Cortex of kidney (tissue), 1 donor: ENCODE measurements around the gene SMIM5.

Source experiments
- DNase-seq: peaks from one replicate; lab custom pipeline; 2025; lab: John Stamatoyannopoulos, UW

SMIM5 gene

GRCh38 chr17:75667825-75668224, 34.6 kb downstream of the SMIM5 start:
- no peak for DNase-seq

DNA sequence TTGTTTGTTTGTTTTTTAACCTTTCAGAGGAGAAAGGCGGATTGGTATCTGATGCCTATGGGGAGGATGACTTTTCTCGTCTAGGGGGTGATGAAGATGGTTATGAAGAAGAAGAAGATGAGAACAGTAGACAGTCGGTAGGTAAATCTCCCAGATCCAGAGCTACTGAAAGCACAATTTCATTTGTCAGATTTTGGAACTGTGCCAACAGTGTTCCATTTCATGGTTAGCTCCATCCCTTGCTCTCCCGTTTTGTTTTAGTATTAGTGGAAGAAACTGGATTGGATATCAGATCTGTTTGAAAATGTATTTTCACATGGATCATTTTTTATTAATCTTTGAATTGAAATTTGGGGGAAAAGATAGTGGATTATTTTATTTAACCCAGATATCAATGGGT, 35.3 kb downstream of the SMIM5 start:
- DNase-seq, result no peak

- no peak for DNase-seq
Observed at GRCh38 chr17:75670868-75671267, 37.6 kb downstream of the SMIM5 start.

DNA sequence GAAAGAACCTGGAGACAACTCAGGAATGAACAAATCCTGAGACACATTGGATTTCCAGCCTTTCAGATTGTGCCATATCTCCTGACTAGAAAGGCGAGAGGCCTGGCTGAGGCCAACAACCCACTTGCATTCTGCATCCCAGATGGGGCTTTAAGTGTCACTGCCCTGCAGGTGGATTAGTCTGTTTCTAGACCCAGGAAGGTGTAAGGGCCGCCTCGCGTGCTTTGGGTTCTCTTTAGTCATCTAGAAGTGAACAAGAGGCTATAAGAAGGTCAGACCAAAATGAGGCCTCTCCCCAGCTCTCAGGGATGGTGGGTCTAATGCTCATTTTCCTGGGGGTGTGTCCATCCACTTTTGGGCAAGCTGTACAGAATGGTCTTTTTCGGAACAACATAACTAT, 38.8 kb downstream of the SMIM5 start:
- DNase-seq, result no peak

GRCh38 chr17:75673487-75673886, 40.3 kb downstream of the SMIM5 start:
- DNase-seq, result no peak

DNA sequence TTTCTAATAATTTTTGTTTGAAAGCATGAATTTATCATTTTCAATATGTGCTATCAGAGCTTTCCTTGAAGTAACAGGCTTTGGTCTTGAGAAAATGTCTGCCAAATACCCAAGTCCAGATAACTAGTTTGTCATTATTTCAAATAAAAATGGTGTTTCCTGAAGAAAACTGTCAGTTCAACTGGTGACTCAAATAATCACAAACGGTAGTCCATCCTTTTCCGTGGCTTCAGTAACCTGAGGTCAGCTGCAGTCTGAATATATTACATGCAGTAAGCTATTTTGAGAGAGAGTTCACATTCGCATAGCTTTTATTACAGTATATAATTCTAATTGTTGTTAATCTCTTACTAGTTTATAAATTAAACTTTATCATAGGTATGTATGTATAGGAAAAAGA, 43.2 kb downstream of the SMIM5 start:
- no peak for DNase-seq

DNA sequence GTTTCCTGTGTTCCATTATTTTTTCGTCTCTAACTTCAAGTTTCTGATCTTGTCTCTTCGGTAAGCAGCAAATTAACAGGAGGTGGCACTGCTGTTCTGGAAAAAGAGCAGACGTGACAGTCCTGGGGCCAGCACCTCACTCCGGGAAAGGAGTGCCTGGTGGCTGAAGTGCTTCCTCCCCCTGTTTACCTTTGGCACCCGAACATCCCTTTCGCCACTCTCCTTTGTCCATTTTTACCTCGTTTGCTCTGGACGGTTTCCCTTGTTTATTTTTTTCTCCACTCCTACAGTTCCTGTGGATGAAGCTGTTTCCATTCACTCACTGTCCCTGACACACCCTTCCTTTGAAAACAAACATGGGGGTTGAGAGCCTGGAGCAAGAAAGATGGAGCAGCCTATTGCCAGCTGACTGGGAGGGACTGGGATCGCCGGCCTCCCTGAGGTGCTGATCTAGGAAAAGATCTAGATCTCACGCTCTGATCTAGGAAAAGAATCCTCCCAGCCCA, 46.5 kb downstream of the SMIM5 start:
- DNase-seq, result no peak

DNA sequence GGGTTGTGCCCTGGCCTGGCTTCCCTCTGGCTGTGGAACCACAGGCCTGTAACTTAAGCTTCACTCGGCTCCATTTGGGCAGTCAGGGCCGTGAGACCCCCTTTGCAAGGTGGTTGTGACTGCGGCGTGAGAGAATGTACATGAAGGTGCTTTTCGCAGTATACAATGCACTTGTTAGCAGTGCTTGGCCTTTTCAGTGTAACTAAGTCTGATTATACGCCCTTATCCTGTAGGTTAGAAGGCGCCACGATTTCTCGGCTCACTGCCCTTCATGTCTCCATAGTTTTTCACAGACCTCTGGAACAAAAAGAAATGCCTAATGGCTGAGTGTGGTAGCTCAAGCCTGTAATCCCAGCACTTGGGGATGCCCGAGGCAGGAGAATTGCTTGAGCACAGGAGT, 47.2 kb downstream of the SMIM5 start:
- no peak for DNase-seq

- DNase-seq, result no peak
Observed at GRCh38 chr17:75681289-75681688, 48.1 kb downstream of the SMIM5 start.

- no peak for DNase-seq
Observed at GRCh38 chr17:75683583-75683982, 50.3 kb downstream of the SMIM5 start.

- DNase-seq, result no peak
Observed at GRCh38 chr17:75684249-75684648, 51.0 kb downstream of the SMIM5 start.

- DNase-seq, result no peak
Observed at GRCh38 chr17:75684924-75685323, 51.7 kb downstream of the SMIM5 start.

DNA sequence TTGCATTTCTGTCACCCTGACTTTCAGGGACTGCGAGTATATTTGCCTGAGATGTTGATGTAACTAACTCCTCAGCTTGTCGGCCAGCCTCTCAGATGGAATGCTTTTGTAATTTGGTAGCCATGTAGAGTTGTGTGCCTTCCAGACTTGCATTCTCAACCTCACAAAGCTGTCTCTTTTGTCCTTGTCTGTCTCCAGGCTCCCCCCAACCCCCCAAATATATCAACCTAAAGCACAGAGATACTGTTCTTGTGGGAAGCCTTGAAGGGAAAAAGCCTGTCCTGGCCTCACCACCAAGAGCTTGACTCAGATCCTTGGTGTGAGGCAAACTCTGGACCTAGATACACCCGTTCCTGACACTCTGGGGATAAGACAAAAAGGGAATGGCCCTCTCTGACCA, 52.3 kb downstream of the SMIM5 start:
- no peak for DNase-seq

- DNase-seq, result no peak
Observed at GRCh38 chr17:75688209-75688825, 55.1 kb downstream of the SMIM5 start.

DNA sequence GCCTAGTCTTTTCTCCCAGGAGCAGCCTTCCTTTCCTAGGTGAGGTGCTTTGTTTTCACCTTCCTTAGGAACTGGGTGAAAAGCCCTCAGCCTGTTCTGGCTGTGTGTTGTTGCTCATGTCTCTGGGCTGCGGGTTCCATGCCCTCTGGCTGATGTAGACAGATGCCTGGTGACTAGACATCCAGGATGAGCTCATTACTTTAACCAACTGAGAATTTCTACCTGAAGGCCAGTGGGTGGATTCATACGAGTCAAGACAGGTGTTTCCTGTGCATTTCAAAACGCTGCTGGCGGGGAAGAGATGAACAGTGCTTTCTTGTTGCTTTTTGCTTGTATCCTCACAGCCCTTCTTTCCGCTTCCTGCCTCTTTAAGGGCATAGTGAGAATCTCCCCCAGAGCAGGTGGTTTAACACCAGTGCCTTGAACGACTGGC, 56.2 kb downstream of the SMIM5 start:
- DNase-seq, result no peak
